ENCODE results near the gene SLC22A8.
"Not testable (repeated sequence)": the region's sequence is repeated elsewhere in the genome, so short reads cannot be mapped to it uniquely, and the experiment has no call there.

SLC22A8 gene, protein sequence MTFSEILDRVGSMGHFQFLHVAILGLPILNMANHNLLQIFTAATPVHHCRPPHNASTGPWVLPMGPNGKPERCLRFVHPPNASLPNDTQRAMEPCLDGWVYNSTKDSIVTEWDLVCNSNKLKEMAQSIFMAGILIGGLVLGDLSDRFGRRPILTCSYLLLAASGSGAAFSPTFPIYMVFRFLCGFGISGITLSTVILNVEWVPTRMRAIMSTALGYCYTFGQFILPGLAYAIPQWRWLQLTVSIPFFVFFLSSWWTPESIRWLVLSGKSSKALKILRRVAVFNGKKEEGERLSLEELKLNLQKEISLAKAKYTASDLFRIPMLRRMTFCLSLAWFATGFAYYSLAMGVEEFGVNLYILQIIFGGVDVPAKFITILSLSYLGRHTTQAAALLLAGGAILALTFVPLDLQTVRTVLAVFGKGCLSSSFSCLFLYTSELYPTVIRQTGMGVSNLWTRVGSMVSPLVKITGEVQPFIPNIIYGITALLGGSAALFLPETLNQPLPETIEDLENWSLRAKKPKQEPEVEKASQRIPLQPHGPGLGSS

GRCh38 chr11:63015521-63016215 is at the start of gene SLC22A8:
TSS of gene SLC22A8 (minus strand) at chr11:63015841. CDS start at chr11:63014958, 883 bp downstream.
- no peak for DNase-seq

DNA sequence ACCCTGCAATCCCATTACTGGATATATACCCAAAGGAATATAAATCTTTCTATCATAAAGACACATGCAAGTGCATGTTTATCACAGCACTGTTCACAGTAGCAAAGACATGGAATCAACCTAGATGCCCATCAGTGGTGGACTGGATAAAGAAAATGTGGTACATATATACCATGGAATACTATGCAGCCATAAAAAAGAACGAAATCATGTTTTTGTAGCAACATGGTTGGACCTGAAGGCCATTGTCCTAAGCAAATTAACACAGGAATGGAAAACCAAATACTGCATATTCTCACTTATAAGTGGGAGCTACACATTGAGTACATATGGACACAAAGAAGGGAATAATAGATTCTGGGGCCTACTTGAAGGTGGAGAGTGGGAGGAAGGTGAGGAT is 30.6 kb upstream of the SLC22A8 start:
- not testable (repeated sequence) for DNase-seq

GRCh38 chr11:63042596-63042995 is 27.0 kb upstream of the SLC22A8 start:
- no peak for DNase-seq

DNA sequence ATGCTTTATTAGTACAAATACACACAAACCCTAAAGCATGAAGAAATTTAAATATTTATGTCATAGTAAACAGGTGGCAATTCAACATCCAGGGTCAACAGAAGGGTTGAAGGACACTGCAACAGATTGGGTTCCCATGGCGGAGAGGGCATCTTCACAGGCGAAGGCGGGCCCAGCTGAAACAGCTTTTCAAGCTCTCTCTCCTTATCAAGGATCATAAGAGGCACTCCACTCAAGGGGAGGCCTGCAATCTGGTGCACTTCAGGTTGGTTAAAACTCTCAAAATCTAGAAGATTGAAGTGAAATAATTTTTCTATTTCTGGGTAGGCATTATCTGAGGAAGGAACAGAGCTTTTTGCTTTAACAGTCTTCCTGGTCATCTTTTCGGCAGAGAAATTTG is 16.8 kb upstream of the SLC22A8 start:
- no peak for DNase-seq

DNA sequence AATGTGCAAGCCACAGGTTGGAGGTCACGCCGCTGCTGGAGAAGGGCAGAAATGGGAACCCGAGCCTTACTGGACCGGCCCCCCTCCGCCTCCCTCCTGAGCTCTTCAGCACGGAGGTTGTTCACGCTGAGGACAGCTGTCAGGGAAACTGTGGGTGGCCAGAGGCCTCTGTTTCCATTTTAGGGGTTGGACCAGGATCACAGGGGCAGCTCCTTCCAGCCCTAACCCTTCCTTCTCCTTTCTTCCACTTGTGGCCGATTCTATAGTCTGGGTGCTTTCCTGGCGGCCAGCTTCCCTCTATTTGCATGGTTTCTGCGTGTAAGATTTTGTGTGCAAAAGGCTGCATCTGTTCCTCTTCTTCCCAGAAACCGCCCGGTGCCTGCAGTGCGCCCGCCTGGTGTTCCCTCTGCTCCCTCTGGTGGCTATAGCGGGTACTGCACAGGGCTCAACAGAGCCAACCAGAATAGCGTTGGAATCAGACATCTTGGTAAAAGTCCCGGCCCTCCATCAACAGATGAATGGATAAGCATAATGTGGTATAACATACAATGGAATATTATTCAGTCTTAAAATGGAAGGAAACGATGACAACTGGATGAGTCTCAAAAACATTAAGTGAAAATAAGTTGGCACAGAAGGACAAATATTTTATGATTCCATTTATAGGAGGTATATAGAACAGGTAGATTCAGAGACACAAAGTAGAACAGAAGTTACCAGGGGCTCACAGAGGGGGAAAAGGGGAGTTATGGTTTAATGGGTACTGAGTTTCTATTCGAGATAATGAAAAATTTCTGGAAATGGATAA is 8.4 kb upstream of the SLC22A8 start:
- peak; percentile 14 to 96 (median 78) for DNase-seq

DNA sequence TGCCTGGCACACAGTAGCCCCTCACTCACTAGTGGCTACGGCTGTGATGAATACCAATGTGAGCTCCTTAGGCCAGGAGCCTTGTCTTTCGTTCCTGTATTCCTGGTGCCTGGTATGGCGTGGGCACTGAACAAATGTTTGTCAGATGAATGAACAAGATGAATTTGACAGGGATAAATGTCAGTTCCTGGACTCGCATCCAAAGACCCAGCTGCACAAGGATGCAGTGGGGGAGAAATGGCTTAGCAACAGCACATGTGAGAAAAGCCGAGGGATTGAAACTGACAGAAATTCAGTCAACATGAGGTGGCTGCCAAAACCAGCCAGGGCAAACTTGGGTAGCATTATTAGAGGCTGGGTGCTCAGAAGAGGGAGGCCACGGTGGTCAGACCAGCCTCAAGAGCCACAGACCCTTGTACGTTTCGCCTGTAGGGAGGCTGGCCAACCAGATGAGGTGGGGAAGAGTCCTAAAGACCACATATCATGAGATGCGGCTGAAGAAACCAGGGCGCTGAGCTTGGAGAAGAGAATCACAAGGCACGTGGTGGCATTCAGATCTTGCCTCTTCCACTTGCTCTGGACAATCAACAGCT is 7.7 kb upstream of the SLC22A8 start:
- peak in 23 of 58 donors; percentile 8 to 71 (median 39) for DNase-seq

GRCh38 chr11:63022441-63022840 is 6.8 kb upstream of the SLC22A8 start:
- no peak for DNase-seq

DNA sequence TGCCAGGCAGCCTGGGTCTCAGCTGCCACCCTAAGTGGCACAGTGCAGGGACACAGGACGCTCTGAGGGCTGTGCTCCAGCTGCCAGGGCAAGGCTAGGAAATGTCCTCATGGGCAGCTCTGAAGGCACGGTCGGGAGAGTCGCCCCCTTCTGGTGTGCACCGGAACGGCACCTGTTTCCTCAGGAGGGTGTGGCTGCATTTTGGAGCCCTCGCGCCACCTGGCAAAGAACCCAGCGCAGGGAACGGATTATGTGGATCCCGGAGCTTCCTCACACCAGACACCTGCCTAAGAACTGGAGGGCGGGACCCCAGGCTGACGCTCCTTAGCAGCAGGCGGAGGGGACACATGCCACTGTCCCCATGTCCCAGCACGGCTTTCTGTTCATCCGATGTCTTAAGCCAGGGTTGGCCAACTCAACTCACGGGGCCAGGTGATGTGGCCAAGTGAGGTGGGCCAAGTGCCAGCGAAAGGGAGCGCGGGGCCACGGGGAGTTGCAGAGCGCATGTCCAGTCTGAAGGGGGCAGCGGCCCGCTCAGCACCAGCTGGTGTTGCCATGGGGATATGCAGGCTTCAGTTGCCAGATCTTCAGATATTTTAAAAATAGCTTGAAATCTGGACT is 5.1 kb upstream of the SLC22A8 start:
- peak in 20 of 58 donors; percentile 8 to 58 (median 24) for DNase-seq

DNA sequence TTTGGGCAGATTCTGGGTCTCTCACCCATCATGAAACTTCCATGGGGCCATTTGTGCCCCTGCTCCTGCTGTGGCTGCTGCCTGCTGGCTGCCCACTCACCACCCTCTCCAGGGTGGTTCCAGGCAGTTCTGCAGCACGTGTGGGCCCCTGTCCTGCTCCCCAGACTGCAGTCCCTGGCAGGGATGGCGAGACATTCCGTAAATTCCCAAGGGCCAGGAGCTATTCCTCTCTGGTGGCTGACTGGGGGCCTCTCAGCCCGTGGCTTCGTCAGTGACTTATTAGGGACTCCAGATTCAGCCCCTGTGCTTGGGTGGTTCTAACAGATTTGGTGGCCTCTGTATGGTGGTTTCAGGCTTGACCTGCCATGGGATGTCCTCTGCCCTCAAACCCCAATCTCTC is 3.9 kb upstream of the SLC22A8 start:
- no peak for DNase-seq

DNA sequence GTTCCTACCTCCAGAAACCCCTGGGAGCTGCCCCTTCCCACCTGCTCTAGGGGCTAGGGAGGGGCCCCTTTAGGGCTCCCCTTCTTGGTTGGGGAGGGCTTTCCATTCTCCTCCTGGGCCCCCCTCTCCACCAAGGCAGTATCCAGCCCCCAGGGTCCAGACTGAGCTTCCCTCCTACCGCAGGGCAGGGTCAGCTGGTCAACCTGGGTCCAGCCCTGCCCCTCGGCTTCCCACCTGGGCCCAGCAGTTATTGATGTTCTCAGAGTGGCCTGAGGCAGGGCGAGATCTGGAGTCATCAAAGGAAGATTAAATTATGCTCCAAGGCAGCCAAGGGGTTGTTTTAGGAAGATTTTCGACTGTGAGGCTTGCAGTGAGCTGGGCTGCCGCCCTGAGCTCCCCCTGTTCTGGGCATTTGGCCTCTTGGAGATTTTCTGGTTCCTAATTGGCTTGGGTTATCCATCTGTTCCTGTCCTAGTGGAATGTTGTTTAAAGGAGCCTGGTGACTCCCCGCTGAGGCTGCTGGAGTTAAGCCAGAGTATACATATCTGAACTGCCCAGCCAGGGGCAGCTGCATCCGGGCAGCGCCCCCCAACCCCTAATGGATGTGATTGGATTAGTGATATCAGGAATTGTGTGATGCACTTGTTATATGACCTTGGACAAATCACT is 1.8 kb upstream of the SLC22A8 start:
- no peak for DNase-seq

DNA sequence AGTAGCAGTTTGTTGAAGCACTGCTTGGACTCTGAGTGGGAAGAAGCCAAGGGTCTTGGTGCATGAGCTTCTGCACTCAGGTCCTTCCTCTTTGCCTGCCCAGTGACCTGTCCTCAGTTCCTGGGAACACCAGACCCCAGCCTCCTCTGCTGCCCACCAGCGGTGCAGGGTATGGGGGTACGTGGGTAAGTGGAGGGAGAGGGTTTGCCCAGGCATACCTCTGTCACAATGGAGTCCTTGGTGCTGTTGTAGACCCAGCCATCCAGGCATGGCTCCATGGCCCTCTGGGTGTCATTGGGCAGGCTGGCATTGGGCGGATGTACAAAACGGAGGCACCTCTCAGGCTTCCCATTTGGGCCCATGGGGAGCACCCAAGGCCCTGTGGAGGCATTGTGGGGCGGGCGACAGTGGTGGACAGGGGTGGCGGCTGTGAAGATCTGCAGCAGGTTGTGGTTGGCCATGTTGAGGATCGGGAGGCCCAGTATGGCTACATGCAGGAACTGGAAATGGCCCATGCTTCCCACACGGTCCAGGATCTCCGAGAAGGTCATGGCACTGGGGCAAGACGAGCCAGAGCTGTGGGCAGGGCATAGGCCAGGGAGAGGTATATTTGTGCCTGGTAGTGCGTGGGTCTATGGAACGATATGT is 1.1 kb downstream of the SLC22A8 start:
- no peak for DNase-seq

GRCh38 chr11:63012839-63013238 is 2.8 kb downstream of the SLC22A8 start:
- DNase-seq = no peak

- no peak for DNase-seq
Observed at GRCh38 chr11:63012430-63012829, 3.2 kb downstream of the SLC22A8 start.

GRCh38 chr11:63010934-63011439 is 4.7 kb downstream of the SLC22A8 start:
- no peak for DNase-seq

GRCh38 chr11:63007920-63008319 is 7.7 kb downstream of the SLC22A8 start:
- DNase-seq = no peak

DNA sequence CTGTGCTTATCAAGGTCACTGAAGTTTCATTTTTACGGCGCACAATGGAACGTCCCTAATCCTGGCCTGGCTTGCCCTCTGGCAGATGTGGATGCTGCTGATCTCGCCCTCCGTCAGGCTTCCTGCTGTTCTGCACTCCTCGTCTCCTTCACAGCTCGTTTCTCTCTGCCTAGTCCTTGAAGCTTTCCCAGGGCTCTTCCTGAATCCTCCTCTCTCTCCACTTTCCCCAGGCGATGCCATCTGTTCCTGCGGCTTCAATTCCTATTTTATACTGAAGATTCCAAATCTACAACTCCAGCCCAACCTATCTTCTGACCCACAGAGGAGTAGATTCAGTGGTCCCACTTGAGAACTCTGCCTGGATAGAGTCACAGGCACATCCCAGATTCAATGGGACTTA is 14.2 kb downstream of the SLC22A8 start:
- DNase-seq = peak in 3 of 58 donors; percentile 7 to 26 (median 13)

DNA sequence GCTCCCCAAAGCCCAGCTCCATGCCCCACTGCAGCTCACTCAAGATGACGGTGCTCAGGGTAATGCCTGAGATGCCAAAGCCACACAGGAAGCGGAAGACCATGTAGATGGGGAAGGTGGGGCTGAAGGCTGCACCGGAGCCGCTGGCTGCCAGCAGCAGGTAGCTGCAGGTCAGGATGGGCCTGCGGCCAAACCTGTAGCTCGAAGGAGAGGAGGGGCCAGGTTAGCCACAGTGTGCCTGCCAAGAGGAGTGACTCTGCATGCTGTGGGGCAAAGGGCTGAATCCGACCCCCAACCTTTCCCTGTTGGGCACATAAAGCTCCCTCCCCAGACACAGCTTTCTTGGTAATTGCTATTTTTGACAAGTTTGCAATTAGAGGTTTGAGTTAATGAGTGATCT is 16.0 kb downstream of the SLC22A8 start:
- DNase-seq = no peak

GRCh38 chr11:62999156-62999555 is 16.5 kb downstream of the SLC22A8 start:
- DNase-seq = no peak

GRCh38 chr11:62996271-62996670 is 19.4 kb downstream of the SLC22A8 start:
- DNase-seq = no peak
